CD14-positive monocyte (primary cell): ENCODE data around the gene TCIRG1. TPM values are rescaled to one million over a fixed set of nuclear protein-coding genes. Genes with fewer than 3 reads are reported as not detected.
A peak's percentile ranks its signal among the peaks of the same experiment; 100 is the strongest.

Experiments used
- DNase-seq, 3 donors: peaks; one replicate each; pipeline ENCODE4 v3.0.0-alpha.2; 2011 to 2022
- H2AFZ ChIP-seq: 2 replicates; pipeline ENCODE4 v1.6.0; 2012; ENCODE audit warnings: mild to moderate bottlenecking, low read depth, low read length, inconsistent platforms; ENCODE audit not compliant: insufficient read depth, poor library complexity, severe bottlenecking
- H3K27ac ChIP-seq, 2 donors: 1 replicate in 1 of 2; 2 replicates in 1 of 2; pipeline ENCODE4 v1.5.1; 2012 to 2013; ENCODE audit warnings: low read length in 2 of 2, control low read depth in 1 of 2, inconsistent platforms in 1 of 2, low read depth in 1 of 2, mild to moderate bottlenecking in 1 of 2
- H3K27me3 ChIP-seq, 2 donors: one replicate each; pipeline versions ENCODE4 v1.6.0 to v1.6.1; 2011 to 2013; ENCODE audit warnings: low read length in 2 of 2; ENCODE audit not compliant: control insufficient read depth in 2 of 2, insufficient read depth in 2 of 2
- H3K36me3 ChIP-seq, 2 donors: replicated peaks in 1 of 2; 1 replicate in 1 of 2; 2 replicates in 1 of 2; pipeline versions ENCODE4 v1.5.1 to v1.6.1; 2012 to 2013; ENCODE audit warnings: low read length in 2 of 2, control low read depth in 1 of 2, inconsistent platforms in 1 of 2, mild to moderate bottlenecking in 1 of 2; ENCODE audit not compliant: insufficient read depth in 2 of 2, control insufficient read depth in 1 of 2
- H3K4me1 ChIP-seq, 2 donors: 1 replicate in 1 of 2; 2 replicates in 1 of 2; pipeline versions ENCODE4 v1.5.1 to v1.6.1; 2012 to 2013; ENCODE audit warnings: low read length in 2 of 2, control low read depth in 1 of 2, inconsistent platforms in 1 of 2, mild to moderate bottlenecking in 1 of 2, moderate library complexity in 1 of 2; ENCODE audit not compliant: insufficient read depth in 2 of 2, control insufficient read depth in 1 of 2
- H3K4me2 ChIP-seq: replicated peaks from 2 replicates; pipeline ENCODE3; 2012; ENCODE audit warnings: low read length, moderate library complexity, mild to moderate bottlenecking; ENCODE audit not compliant: poor library complexity, severe bottlenecking; ENCODE audit errors: extremely low read depth
- H3K4me3 ChIP-seq, 3 experiments: fragments of 200-600 bp in 1 of 3; sonication (generic) in 1 of 3; replicated peaks in 1 of 3; 1 replicate in 2 of 3; 2 replicates in 1 of 3; pipeline ENCODE4 v1.5.1; 2011 to 2013; ENCODE audit warnings: low read length in 3 of 3, mild to moderate bottlenecking in 3 of 3, control low read depth in 2 of 3, low read depth in 2 of 3, inconsistent platforms in 1 of 3, moderate library complexity in 1 of 3
- H3K79me2 ChIP-seq: 2 replicates; pipeline ENCODE4 v1.6.0; 2012; ENCODE audit warnings: mild to moderate bottlenecking, control low read depth, inconsistent platforms, low read length, moderate library complexity; ENCODE audit not compliant: insufficient read depth
- H3K9ac ChIP-seq: 2 replicates; pipeline ENCODE4 v1.6.0; 2017; ENCODE audit warnings: low read length, mild to moderate bottlenecking; ENCODE audit not compliant: insufficient read depth, poor library complexity, severe bottlenecking
- H3K9me3 ChIP-seq, 2 donors: replicated peaks in 1 of 2; 1 replicate in 1 of 2; 2 replicates in 1 of 2; pipeline versions ENCODE4 v1.5.1 to v1.6.1; 2012 to 2013; ENCODE audit warnings: low read length in 2 of 2, control low read depth in 1 of 2; ENCODE audit not compliant: control insufficient read depth in 1 of 2, insufficient read depth in 1 of 2
- H4K20me1 ChIP-seq: 2 replicates; pipeline ENCODE4 v1.6.0; 2012; ENCODE audit warnings: mild to moderate bottlenecking, low read length, control low read depth, moderate library complexity; ENCODE audit not compliant: insufficient read depth
- H3K27ac Mint-ChIP-seq, 7 donors: one replicate each; pipeline ENCODE4 v1.8.0; 2020; ENCODE audit warnings: mild to moderate bottlenecking in 7 of 7, mixed read lengths in 7 of 7, moderate library complexity in 6 of 7, inconsistent platforms in 2 of 7
- H3K27me3 Mint-ChIP-seq, 3 donors: one replicate each; pipeline ENCODE4 v1.8.0; 2021 to 2022; ENCODE audit warnings: low read depth in 3 of 3, mild to moderate bottlenecking in 3 of 3, mixed read lengths in 3 of 3, moderate library complexity in 3 of 3, inconsistent platforms in 1 of 3
- H3K36me3 Mint-ChIP-seq, 2 donors: one replicate each; pipeline ENCODE4 v1.8.0; 2020; ENCODE audit warnings: mixed read lengths in 2 of 2, inconsistent platforms in 1 of 2, mild to moderate bottlenecking in 1 of 2
- H3K4me1 Mint-ChIP-seq: one replicate; pipeline ENCODE4 v1.8.0; 2020; ENCODE audit warnings: mild to moderate bottlenecking, mixed read lengths
- H3K4me3 Mint-ChIP-seq, 2 donors: one replicate each; pipeline ENCODE4 v1.8.0; 2020; ENCODE audit warnings: mild to moderate bottlenecking in 2 of 2, mixed read lengths in 2 of 2, moderate library complexity in 1 of 2
- H3K9me3 Mint-ChIP-seq, 7 donors: one replicate each; pipeline ENCODE4 v1.8.0; 2020 to 2022; ENCODE audit warnings: mixed read lengths in 7 of 7, mild to moderate bottlenecking in 6 of 7, moderate library complexity in 6 of 7, inconsistent platforms in 2 of 7
- CTCF ChIP-seq: fragments of 200-600 bp; IDR thresholded peaks from one replicate; pipeline ENCODE4 v1.8.0; 2022; ENCODE audit warnings: antibody characterized with exemption, mild to moderate bottlenecking
- WGBS: methylation state at CpG from one replicate; pipeline ENCODE4 v1.1.5; 2013; ENCODE audit warnings: missing lambda C conversion rate; ENCODE audit not compliant: insufficient coverage; 5-methylcytosine and 5-hydroxymethylcytosine counted together
- intact Hi-C, 2 donors: fragments of 100-400 bp; cut with micrococcal nuclease; formaldehyde crosslinking; loops; one replicate each; pipeline versions ENCODE4 v1.15.0 to v1.15.1; 2023
- polyA plus RNA-seq, 3 donors: library from polyadenylated mRNA; depleted of rRNA in 1 of 3; unstranded in 2 of 3; stranded (reverse) in 1 of 3; fragments of 300-500 nt in 2 of 3; fragments of >200 nt in 1 of 3; fragmentation: Illumina TruSeq in 2 of 3; gene quantifications; 1 replicate in 2 of 3; 2 replicates in 1 of 3; pipeline ENCODE4 v1.2.3, GENCODE V29; 2012 to 2021

TCIRG1 gene
- polyA plus RNA-seq, 3 donors, result 197 to 1,286 (median 225) TPM

DNA sequence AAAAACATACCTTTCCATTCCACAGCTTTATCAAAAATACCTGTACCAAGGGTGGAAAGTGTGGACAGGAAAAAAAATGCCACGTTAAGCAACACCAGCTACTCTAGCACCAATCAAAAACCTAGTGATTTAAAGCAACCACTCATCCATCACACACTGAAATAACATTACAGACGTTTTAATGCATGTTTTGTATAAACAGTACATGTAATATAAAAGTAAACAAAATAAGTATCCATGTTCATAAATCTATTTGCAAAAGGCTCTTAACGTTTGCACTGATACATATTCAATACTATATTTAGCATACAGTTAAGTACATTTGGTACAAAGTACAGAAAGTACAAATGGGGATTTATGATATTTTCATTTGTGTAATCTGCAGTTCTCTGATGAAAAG is 43.7 kb downstream of the TCIRG1 start:
- Mint-ChIP-seq H3K27ac (no peak overlapping the region), H3K36me3 (peaks cover 30 to 42% of the 10 kb centered on the region in 2 donors), H3K9me3 (no peaks in the 10 kb centered on the region), H3K27me3 (no peaks in the 10 kb centered on the region), H3K4me3 (no peak overlapping the region), H3K4me1 (no peaks in the 10 kb centered on the region)
- TF ChIP-seq CTCF, result no peak
- H3K36me3 ChIP-seq, result peaks cover 10 to 36% of the 10 kb centered on the region in 2 donors
- DNase-seq, result no peak
- no peaks in the 10 kb centered on the region for H3K9me3 ChIP-seq
- no peak overlapping the region for H3K4me3 ChIP-seq
- no peaks in the 10 kb centered on the region for H3K27me3 ChIP-seq
- no peak overlapping the region for H3K4me2 ChIP-seq
- no peaks in the 10 kb centered on the region for H3K79me2 ChIP-seq
- H4K20me1 ChIP-seq, result no peaks in the 10 kb centered on the region
- intact Hi-C loops, result no loop called here
- H3K9ac ChIP-seq, result no peak overlapping the region
- H2AFZ ChIP-seq, result no peak overlapping the region
- WGBS, result no CpG with 5 or more reads among the region's 3 CpGs
- H3K27ac ChIP-seq, result no peak overlapping the region
- H3K4me1 ChIP-seq, result no peaks in the 10 kb centered on the region

- peaks cover 21 to 34% of the 10 kb centered on the region in 2 donors for H3K36me3 Mint-ChIP-seq
- Histone ChIP-seq H3K9ac (no peak overlapping the region), H2AFZ (no peak overlapping the region), H3K27me3 (no peaks in the 10 kb centered on the region), H3K9me3 (no peaks in the 10 kb centered on the region), H3K4me2 (no peak overlapping the region), H3K36me3 (peaks cover 10 to 26% of the 10 kb centered on the region in 2 donors), H4K20me1 (no peaks in the 10 kb centered on the region), H3K27ac (no peak overlapping the region), H3K4me3 (no peak overlapping the region), H3K4me1 (no peaks in the 10 kb centered on the region), H3K79me2 (peaks cover 3% of the 10 kb centered on the region)
- intact Hi-C loops, result no loop called here
- no peaks in the 10 kb centered on the region for H3K27me3 Mint-ChIP-seq
- no CpG with 5 or more reads among the region's 3 CpGs for WGBS
- peak overlapping the region in 1 of 7 donors; percentile 15 for H3K27ac Mint-ChIP-seq
- no peak for DNase-seq
- H3K4me3 Mint-ChIP-seq, result no peak overlapping the region
- no peak for TF ChIP-seq CTCF
- no peaks in the 10 kb centered on the region for H3K4me1 Mint-ChIP-seq
- peaks cover 0 to under 1% (median 0%) of the 10 kb centered on the region in 7 donors for H3K9me3 Mint-ChIP-seq
These were observed 44.7 kb downstream of the TCIRG1 start for GRCh38 chr11:68083517-68083916.
